Measurements from ENCODE around the gene GNPDA1. TPM values are rescaled to one million over a fixed set of nuclear protein-coding genes. Genes with fewer than 3 reads are reported as not detected.

Gene GNPDA1
- total and polyA plus RNA-seq, 9 of the 15 experiments (the other 6 are each of a cell fraction or from before 2014, with no cell fraction given), result 14.1 to 145 (median 52.2) TPM

- TF ChIP-seq CHD7 (IDR thresholded peaks at IDR 0.05; ENCODE audit: low read depth, low read length), result no peak
- TF ChIP-seq, protein P1, sequence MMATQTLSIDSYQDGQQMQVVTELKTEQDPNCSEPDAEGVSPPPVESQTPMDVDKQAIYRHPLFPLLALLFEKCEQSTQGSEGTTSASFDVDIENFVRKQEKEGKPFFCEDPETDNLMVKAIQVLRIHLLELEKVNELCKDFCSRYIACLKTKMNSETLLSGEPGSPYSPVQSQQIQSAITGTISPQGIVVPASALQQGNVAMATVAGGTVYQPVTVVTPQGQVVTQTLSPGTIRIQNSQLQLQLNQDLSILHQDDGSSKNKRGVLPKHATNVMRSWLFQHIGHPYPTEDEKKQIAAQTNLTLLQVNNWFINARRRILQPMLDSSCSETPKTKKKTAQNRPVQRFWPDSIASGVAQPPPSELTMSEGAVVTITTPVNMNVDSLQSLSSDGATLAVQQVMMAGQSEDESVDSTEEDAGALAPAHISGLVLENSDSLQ (IDR thresholded peaks at IDR 0.05), result no peak
- TF ChIP-seq PURB (CRISPR knock-in tag; IDR thresholded peaks at IDR 0.05; ENCODE audit: low read depth), result no peak
These were observed 22.2 kb upstream of the GNPDA1 start (continued) for GRCh38 chr5:142034994-142035393.
